GM21526 (cell line): ENCODE data around the gene UQCRC1.
"Not testable (repeated sequence)": the region's sequence is repeated elsewhere in the genome, so short reads cannot be mapped to it uniquely, and the experiment has no call there.

Experiments
- ATAC-seq: cut with Tn5 transposase; IDR thresholded peaks from one replicate; pipeline ENCODE4 v1.9.1; 2021; ENCODE audit warnings: moderate library complexity; ENCODE audit not compliant: unreplicated experiment, low FRiP score

Gene UQCRC1

DNA sequence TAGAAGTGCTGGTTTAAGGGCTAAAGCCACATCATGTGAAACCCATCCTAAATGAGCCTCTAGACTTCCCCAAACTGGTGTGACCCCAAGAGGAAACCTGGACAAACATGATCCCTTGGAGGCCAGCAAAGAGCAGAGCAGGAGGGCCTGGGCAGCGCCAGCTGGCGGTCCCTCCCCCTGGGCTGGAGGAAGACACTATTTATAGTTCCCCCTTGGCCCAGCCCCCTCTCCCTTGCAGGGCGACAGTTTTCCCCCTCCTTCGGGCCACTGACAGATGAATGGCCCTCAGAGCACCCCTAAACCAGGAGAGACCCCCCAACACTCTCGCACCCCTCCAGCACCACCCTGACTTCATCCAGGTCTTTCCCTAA lies 48.8 kb downstream of the UQCRC1 start:
- ATAC-seq = no peak

DNA sequence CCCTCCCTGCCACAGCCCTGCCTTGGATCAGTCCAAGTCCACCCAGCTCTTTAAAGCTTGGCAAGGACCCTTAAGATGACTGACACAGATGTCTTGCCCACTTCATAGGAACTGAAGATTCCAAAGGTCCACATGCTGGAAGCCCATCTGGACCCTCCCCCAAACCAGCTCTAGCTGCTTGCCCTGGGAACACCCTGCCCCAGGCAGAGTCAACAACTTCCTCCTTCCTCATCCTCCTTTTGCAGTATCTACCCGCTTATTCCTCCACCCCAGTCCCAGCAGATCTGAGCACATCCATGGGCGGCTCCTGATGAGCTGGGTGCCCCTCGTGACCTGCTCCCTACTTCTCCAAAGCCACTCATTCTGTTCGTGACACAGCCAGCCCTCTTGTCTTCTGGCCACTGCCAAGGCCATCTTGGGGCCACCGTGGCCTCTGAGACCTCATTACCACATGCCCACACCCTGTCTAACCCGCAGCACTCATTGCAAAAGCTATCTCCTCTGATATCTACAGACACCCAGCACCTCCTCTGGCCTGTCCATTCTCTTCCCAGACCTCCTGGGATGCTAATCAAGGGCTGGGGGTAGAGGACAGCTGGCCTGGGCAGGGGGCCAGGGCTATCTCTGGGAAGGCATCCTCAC lies 50.8 kb downstream of the UQCRC1 start:
- ATAC-seq = no peak

DNA sequence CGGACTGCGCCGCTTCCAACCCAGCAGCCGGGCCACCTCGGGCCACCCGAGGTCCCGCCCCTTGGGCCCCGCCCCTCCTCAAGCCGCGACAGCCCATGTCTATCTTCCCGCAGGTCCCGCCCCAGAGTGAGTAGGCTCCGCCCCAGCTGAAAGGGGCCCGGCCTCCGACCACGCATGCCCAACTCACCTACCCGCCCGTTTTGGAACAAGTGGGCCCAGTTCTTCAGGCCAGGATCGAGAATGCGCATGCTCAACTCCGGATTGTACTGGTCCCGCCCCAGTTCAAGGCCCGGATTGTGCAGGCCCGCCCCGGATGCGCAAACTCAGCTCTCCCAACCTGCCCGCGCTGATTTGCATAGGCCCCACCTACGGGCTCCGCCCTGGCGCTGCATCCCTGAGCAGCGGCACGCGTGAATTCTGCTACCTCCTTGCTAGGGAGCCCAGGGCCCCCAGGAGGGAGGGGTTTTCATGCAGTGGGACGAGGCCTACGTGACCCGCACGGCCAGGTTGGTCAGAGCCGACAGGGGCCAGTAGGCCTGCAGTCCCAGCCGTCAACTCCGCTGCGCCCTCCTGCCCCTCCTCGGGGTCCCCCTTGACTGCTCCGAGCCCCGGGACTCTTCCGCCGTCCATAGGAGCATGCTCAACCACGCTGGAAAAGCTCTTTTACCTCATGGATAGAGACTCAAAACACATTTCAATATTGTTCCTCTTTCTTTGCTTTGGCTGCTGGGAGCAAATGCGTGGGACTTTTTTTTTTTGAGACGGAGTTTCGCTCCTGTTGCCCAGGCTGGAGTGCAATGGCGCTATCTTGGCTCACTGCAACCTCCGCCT lies 52.4 kb downstream of the UQCRC1 start, which contains the start of gene PFKFB4:
Gene PFKFB4, minus strand, starts transcription at position 8 of the 831 bp plus-strand sequence. CDS start 26 bp downstream, outside the sequence.
- ATAC-seq = peak; percentile 76

DNA sequence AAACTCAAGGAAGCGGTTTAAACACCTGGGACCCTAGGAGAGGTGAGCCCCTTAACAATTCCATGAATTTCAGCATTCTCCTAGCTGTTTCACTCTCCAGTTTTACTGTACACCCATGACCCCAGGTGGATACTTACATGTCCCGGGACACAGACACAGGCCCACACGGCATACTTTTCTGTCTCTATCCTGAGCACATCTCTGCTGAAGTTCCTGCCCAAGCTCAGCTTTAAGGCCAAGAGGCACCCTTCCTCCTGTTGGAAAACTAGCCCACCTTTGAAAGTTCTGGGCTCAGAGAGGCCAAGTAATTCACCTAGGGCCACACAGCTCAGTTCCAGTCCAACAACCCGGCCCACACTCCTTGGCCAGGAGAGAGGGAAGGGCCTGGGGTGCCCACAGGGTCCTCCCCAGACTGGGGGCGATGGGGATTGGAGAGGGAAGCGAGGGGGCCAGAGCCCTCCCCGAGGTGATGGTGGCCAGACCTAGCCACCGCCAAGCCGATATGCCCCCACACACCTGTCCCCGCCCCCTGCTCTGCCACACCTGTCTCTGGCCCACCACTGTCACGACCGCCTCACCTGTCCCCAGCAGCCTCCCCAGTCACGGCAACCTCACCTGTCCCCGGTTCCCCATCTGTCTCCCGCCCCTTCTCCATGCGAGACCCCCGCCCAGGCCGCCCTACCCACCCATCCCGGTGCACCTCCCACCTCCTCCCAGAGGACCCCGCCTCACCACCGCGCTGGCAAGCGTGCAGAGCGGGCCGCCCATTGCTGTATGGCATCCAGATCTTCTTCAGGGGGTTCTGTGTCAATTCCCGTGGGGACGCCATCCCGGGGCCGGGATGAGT lies 53.3 kb downstream of the UQCRC1 start:
- ATAC-seq = no peak

DNA sequence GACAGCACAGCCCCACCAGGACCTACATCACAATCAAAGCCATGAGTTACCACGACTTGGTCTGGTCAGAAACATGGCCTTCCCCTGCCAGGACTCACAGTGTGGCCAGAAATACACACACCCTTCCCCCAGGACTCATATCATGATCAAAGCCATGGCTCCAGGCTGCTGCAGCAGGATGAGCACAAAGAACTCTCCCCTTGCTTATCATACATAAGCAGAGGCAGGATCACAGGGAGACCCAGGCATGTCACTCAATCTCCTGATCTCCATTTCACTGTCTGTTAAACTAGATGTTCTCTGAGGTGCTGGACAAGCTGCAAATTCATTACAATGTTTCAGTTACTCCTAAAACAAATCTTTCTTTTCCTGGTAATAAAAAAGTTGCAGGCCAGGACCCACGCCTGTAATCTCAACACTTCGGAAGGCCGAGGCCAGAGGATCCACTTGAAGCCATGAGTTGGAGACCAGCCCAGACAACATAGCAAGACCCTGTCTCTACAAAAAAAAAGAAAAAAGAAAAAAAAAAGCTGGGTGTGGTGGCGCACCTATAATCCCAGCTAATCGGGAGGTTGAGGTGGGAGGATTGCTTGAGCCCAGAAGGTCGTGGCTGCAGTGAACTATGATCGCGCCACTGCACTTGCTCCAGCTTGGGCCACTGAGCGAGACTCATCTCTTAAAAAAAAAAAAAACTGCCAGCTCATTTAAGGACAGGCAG lies 54.1 kb downstream of the UQCRC1 start:
- ATAC-seq = no peak

DNA sequence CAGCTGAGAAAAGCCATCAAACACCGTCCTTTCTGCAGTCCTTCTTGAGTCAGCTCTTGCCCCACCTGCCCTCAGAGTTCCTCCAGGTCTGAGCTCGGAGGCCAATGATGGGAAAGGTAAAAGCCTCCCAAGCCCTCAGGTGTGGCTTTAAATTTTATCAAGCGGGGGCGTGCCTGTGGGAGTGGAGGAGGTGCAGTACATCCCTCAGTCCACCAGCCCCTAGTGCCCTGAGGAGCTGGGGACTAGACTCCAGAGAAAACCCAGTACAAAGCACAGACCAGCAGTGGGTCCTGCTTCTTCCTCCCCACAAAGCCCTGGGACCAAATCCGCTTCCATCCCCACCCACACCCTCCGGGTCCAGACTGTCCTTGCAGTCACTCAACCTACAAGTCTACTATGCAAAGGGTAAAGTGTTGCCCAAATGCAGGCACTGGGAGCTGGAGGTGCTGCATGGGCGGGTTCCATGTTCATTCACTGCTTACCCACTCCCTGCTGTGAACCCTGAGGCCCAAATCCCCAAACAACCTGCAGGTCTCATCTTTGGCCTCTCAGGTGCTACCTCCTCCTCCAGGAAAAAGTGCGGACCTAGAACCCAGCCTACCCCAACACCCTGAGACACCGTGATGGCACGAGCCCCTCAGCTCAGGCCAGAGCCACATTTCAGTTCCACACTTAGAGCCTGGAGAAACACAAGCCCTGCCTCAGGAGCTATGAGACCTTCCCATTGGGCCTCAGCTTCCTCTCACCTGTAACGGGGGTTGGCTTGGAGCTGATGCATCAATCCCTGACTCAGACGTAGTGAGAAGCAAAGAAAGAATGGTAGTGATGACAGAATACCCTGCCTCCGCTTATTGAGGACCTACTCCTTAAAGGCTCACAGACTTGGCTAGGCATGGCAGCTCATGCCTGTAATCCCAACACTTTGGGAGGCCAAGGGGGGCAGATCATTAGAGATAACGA lies 55.3 kb downstream of the UQCRC1 start:
- ATAC-seq = no peak

DNA sequence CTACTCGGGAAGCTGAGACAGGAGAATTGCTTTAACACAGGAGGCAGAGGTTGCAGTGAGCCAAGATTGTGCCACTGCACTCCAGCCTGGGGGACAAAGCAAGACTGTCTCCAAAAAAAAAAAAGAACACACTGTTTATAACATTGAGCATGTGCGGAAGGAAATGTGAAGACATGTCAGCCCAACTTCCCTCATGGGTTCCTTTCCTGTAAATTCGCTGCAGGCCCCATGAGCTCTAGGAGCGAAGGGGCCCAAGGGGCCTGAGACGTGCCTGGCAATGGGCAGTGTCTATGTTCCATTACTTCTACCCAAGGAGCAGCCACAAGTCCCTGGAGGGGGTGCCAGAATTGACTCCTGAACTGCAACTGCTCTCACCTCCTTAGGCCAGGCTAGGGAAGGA lies 56.1 kb downstream of the UQCRC1 start:
- ATAC-seq = no peak

DNA sequence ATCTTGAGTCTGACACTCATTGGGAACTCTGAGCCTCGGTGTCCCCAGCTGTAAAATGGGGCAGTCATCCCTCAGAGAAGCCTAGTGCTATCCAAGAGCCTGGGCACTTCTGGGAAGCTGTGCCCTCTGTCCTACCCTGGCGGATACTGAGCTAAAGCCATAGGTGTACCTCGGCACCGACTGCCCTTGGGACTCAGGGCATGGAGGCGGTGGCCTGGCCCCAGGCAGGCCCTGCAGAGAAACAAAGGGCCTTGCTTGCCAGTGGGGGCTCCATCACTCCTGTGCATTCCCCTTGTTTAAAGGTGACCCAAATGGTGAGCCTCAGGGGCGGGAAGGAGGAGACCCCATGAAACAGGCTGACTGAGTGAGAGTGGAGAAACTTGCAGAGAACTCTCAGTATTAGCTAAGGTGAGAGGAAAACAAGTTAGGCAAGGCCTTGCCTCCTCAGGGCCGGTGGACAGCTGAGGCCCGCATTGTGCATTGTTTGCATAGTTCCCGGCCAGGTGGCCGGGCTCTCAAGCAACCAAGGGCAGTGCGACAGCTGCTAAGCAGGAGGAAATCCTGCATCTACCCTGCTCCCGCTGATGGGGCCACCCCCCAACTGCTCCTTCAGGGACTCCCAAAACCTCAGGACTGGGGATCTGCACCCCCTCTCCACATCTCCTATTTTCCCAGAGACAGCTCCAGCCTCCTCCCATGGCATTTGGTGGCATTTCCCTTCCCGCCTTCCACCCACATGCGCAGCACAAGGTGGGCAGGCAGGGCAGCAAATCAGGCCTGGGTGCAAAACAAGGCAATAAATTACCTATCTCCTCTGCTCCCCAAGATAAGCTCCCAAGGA lies 57.1 kb downstream of the UQCRC1 start:
- no peak for ATAC-seq

DNA sequence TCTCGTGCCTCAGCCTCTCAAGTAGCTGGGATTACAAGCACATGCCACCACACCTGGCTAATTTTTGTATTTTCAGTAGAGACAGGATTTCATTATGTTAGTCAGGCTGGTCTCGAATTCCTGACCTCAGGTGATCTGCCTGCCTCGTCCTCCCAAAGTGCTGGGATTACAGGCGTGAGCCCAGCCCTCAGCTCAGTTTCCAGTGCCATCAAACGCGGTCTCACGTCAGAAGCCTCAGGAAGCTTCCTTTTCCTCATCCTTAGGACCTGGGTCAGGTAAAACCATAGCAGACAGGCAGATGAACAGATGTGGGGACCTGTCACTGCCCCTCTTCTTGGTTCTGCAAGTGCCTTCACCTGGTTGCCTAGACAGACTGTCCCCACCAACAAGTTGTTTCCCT lies 57.8 kb downstream of the UQCRC1 start:
- ATAC-seq = not testable (repeated sequence)
